ENCODE results near the gene KASH5.
"Not testable (repeated sequence)": the region's sequence is repeated elsewhere in the genome, so short reads cannot be mapped to it uniquely, and the experiment has no call there.

Gene KASH5

DNA sequence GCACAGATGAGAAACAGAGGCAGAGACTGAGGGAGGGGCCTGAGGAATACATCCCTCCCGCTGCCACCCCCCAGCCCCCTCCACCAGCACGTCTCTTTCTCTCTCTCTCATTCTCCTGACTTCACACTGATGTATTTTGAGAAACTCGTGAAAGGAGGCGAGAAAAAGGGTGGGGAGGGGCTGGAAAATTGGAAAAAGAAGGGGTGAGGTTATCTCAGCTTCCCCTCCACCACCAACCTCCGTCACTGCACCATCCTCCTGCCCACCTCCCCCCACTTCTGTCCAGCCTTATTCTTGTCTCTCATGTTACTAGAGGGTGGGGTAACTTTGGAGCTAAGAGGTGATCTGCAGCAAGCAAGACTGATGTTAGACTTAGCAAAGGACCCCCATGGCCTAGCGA lies 51.8 kb downstream of the KASH5 start:
- no peak for DNase-seq

DNA sequence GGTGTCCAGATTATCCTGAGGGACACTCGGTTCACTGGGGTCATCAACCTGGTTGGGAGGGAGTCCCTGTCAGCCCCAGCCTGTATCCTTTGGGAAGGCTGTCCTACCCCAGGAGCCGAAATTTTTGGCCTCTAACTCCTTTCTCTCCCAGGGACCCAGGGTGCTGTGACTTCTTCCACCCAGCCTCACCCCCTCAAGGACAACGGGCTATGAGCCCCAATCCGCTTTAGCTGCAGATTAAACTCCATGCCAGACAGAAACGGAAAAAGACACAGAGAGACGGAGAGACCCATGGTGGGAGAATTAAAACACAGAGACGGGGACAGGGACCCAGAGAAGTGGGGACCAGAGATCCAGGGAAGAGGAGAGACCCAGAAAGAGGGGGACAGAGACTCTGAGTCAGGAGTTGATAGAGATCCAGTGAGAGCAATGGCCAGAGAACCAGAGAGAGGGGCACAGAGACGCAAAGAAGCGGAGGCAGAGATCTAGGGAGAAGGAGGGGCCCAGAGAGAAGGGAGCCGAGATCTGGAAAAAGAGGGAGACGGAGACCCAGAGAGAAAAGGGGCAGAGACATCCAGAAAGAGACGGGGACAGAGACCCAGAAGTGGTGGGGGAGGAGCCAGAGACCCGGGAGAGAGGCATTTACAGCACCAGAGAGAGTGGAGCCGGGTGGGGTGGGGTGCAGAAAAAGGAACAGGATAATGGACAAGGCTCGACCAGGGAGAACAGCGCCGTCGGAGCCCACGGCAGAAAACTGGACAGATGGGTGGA lies 52.6 kb downstream of the KASH5 start:
- no peak for DNase-seq

DNA sequence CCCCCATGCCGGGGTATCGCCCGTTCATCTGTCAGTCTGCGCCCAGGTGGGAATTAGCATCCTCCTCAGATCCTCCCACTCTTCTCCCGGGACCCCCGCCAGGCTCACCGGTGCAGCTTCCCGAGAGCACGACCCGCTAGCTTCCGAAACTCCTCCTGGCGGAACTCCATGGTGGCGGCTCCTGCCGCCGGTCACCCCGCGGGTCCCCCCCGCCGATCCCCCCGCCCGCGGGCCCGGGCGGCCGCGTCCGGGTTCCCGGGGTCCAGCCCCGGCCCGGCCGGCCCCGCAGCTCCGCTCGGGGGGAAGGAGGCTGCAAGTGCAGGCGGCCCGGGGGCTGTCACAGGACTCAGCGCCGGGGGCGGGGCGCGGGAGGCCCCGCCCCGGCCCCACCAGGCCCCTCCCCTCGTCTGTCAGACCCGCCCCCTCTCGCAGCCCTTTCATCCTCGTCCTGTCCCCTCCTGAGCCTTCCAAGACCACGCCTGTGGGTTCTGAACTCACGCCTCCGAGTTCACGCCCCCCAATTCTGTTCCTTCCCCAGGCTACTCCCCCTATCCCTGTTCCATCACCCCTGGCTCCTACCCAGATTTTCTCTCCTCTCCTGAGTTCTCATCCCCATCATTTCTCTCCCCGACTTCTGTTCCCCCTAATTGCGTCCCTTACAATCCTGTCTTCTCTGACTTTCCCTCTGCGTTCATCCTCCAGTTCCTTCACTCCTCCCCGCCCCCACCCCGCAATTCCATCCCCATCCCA lies 53.3 kb downstream of the KASH5 start, which contains the start of gene SLC17A7:
Gene SLC17A7, minus strand, starts transcription at position 318 of the 750 bp plus-strand sequence. Its CDS starts 148 bp downstream, at position 170.
- DNase-seq: peak in 1 of 2 experiments; percentile 67

DNA sequence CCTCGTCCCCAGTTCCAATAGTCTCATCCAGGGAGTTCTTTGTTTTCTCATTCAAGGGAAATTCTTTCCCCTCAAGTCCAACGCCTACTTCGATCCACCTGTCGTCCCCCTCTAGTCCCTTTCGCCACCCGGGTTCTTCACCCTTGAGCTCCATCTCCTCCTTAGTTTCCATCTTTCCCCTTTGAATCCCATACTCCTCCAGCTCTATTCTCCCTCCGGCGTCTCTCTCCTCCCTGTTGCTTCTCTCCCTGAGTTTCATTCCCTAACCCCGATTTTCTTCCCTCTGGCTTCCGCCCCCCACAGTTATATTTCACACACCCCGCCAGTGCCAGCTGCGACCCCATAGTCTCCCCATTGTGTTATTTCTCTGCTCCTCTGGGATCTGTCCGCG lies 53.9 kb downstream of the KASH5 start:
- DNase-seq: no peak

DNA sequence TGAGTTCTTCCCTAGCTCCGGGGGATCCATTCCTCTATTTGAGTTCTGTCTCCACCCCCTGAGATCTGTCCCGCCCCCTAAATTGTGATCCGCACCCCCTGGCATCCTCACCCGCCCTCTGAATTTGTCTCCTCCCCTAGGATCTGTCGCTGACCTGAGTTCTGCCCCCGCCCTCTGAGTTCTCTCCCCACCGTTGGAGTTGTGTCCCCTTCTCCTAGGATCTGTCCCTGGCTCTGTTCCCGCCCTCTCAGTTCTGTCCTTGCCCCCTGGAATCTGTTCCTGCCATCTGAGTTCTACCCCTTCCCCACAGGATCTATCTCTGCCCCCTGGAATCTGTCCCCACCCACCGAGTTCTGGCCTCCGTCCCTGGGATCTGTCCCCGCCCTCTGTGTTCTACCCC lies 54.3 kb downstream of the KASH5 start:
- DNase-seq: no peak

DNA sequence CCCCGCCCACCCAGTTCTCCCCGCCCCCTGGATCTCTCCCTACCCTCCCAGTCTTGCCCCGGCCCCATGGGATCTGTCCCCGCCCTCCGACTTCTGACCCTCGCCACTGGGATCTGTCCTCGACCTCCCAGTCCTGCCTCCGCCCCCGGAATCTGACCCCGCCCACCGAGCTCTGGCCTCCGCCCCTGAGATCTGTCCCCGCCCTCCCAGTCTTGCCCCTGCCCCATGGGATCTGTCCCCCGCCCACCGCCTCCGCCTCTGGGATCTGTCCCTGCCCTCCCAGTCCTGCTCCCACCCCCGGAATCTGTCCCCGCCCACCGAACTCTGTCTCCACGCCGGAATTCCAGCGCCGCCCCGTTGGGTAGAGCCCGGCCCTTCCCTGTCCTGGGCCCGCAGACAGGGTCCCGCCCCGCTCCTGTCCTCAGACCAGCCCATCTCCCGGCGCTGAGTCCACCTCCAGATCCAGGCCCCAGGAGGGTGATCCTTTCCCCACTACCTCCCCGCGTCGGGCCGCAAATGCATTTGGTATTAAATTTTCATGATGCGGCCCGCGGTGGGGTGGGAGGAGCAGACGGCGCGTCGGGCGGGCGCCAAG lies 54.8 kb downstream of the KASH5 start:
- peak; percentile 85 to 95 for DNase-seq

DNA sequence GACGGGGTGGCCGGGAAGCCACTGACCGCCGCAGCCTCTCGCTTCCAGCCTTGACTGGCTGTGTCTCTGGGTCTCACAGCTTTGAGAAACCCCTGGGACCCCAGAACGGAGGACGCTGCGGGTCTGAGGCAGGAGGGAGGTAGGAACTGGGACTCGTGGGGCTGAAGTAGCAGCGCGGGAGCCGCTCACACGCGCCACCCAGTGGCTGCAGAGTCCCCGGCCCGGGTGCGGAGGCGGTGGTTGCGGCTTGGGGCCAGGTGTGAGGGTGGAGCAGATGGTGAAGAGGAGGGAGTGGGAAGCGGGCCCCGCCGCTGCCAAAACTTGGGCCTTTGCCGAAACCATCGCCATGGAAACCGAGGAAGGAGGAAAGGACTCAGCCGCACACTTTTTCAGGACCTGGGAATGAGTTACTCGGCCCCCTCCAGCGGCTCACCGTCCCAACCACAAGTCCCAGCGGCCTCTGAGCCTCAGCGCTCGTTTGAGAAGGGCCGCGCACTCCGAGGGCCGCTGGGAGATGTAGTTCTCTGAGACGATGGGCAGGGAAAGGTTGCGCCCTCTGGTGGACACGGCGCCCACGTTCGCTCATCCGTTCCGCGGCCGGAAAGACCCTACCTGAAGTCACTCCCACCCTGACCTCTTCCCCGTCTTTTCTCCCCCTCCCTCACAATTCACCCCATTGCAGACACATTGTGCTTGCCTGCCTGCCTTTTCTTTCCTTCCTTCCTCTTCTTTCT lies 55.5 kb downstream of the KASH5 start:
- DNase-seq: peak; percentile 98 to 99

DNA sequence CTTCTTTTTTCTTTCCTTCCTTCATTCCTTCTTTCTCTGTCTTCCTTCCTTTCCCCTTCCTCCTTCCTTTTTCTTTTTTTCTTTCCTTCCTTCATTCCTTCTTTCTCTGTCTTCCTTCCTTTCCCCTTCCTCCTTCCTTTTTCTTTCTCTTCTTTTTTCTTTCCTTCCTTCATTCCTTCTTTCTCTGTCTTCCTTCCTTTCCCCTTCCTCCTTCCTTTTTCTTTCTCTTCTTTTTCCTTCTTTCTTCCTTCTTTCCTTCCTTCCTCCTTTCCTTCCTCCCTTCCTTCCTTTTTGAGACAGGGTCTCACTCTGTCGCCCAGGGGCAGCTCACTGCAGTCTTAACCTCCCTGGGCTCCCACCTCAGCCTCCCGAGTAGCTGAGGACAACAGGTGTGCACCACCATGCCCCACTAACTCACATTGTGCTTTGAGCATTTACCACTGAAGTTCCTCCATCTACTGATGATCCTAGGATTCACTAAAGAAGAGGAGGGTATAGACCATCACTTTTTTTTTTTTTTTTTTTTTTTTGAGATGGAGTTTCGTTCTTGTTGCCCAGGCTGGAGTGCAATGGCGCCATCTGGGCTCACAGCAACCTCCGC lies 56.2 kb downstream of the KASH5 start:
- DNase-seq: not testable (repeated sequence)

DNA sequence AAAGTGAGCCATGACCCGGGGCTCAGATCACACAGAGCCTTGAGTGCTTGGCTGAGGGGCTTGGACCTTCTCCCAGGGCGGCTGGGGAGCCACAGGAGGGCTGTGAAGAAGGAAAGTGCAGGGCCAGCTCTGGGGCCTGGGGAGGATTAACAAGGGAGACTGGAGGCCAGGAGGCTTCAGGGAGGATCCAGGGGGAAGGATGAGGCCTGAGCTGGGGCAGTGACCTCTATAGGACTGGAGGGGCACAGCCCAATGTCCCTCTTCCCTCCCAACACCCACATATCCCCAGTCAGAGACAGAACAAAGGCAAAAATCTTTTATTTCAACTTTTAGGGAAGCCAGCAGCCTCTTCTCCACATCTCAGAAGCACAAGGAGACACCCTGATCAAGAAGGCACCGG lies 57.9 kb downstream of the KASH5 start:
- DNase-seq: no peak

DNA sequence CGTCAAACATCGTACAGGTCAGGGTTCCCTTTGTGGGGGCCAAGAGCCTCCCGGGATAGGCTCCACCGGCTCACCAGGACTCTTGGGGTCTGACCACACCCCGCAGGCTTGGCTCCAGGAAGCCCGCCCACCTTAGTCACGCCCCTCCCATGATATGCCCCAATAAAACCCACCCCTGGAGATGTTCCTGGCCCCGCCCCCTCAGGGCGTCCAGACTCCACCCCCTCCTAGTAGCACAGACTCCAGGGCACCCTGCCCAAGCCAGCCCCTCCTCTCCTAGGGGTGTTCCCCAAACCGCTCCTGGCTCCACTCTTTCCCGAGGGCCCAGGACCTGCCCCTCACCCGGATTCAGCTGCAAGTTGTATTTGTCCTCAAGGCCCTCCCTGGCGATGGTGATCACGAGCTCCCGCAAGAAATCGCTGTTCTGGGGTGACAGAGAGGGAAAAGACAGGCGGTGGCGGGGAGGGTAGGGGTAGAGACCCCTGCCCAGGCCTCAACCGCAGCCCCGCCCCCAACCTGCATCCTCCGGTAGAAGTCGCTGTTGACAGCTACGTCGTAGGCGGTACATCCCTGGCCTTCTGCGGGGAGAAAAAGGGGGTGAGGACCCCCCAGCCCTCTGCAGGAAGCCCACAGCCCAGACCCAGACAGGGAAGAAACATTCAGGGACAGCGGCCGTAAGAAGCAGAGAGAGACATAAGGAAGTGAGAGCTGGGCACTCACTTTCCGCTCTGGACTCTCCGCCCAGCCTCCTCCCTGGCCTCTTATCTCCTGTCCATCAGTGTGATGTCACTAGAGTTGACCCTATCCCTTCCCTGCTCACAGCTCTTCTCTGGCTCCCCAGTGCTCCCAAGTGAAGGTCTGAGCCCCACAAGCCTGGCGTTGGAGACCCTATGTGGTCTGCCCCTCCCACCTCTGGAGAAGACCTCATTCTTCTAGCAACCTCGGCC lies 59.7 kb downstream of the KASH5 start:
- no peak for DNase-seq

DNA sequence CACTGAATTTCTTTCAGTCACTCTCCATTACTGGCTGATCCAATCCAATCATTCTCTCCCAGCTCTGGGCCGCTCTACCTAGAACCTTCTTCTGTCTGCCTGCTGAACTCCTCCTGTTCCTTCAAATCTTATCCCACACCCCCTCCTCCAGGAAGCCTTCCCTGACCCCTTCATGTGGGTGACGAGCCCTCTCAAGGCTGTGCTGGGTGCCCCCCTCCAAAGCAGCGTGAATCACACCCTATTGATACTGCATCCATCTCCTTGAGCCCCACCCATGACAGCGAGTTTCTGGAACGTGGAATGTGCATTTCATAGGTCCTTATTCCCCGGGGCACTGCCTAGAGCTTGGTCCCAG lies 60.4 kb downstream of the KASH5 start:
- DNase-seq: no peak

DNA sequence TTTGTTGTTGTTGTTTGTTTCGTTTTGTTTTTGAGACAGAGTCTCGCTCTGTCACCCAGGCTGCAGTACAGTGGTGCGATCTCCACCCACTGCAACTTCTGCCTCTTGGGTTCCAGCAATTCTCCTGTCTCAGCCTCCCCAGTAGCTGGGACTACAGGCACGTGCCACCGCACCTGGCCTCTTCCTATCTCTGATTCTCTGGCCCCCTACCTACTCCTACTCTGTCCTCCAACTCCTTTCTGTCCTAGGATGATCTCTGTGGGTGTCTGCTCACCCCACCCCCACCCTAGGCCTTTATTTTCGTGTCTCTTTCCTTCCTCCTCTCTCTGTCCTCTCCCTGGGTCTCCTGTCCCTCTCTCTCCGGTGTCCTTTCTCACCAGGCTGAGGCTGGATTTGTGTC lies 62.4 kb downstream of the KASH5 start:
- DNase-seq: no peak

DNA sequence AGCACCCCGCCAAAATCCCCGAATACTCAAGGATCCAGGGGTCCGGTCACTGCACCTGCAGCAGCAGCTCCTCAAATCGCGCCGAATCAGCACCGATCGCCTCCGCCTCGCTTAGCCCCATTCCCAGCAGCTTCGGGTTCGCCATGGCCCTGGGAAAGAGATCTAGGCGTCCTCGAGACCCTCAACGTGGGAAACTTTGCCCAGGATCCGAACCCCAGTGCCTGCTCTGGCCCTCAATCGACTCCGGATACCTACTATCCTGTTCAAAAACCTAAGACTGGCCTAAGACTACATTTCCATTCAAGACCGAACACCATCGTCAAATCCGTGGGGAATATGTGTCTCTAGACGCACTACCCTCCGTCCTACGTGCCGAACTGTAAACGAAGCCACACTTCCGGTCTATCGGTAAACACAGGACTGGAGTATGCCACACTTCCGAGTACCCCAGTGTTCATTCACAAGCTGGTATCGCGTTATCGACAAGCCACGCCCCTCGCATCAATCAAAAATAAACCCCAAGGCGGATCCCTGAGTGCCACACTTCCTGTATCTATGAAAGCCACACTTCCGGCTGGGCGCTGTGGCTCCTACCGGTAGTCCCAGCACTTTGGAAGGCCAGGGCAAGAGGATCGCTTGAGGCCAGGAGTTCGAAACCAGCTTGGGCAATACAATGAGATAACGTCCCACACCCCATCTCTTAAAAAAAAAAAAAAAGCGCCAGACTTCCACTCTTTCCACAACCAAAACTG lies 63.6 kb downstream of the KASH5 start, which contains the start of gene PIH1D1:
Gene PIH1D1, minus strand, starts transcription at position 385 of the 752 bp plus-strand sequence. Its CDS starts 240 bp downstream, at position 145.
- peak; percentile 98 to 99 for DNase-seq

DNA sequence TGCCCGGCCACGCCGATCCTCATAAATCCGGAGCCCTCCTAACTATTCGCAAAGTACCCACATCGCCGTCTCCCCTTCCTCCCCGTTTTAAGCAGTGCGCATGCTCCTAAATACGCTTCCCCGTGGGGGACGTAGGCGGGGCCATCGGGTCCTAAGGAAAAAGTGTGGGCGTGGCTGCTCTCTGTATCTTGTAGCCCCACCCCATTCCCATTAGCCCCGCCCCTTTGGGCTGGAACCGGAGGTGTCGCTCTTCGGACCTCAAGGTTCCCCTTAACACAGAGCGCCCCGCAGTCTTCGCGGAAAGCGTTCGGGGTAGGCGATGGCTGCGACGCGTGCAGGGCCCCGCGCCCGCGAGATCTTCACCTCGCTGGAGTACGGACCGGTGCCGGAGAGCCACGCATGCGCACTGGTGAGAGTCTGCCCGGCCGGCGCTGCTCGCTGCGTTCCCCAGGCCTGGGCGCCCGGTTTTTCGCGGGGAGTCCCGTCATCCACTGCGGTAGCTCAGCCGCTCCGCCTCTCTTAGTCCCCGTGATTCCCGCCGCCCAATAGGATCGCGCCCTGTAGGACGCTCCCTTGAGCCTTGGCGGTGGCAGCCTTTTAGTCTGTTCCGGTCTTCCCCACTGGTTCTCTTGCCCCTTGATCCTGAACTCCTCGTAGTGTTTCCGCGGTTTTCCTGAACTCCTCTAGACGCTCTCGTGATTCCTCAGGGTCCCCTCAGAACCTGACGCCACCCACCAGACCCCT lies 65.1 kb downstream of the KASH5 start, which contains the start of gene ALDH16A1:
Gene ALDH16A1, plus strand, starts transcription at position 213 of the 744 bp plus-strand sequence. Its CDS starts 107 bp downstream, at position 320.
- peak; percentile 98 to 99 for DNase-seq

DNA sequence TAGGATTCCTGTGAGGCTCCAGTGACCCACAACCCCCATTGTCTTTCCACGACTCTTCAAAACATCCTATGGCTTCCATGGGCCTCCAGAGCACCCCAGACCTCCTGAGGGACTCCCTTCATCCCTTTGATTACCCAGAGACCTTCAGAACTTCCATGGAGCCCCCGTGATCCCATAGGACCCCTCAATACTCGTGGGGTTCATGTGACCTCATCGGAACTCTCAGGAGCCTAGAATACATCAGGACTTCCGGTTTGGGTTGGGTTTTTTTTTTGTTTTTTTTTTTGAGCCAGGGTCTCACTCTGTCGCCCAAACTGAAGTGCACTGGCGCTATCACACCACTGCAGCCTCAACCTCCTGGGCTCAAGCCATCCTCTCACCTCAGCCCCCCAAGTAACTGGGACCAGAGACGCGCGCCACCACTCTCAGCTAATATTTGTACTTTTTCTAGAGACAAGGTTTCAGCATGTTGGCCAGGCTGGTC lies 65.8 kb downstream of the KASH5 start:
- no peak for DNase-seq

DNA sequence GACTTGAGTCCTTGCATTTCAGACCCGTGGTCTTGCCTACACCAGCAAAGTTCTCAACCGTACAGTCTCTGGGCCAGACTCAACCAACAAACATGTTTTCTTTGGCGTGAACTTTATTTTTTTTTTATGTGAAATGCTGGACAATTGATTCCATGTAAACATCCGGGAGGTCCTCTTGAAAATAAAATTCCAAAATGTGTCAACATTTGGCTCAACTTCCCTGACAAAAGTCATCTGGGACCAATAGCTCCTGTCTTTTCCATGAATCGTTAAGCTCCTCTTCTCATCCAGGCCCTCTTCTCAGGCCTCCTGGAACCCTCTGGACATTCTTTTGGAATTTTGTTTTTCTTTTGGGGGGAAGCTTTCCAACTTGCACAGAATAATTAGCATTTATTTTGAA lies 67.7 kb downstream of the KASH5 start:
- DNase-seq: no peak

DNA sequence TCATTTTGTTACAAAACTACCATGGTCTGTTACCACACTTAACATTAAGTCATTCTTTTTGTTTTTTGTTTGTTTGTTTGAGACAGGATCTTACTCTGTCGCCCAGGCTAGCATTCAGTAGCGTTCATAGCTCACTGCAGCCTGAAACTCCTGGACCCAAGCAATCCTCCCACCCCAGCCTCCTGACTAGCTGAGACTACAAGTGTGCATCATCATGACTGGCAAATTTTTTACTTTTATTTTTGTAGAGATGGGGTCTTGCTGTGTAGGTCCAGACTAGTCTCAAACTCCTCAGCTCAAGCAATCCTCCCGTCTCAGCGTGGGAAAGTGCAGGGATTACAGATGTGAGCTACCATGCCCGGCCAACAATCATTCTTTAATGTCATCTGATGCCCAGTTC lies 68.3 kb downstream of the KASH5 start:
- no peak for DNase-seq

DNA sequence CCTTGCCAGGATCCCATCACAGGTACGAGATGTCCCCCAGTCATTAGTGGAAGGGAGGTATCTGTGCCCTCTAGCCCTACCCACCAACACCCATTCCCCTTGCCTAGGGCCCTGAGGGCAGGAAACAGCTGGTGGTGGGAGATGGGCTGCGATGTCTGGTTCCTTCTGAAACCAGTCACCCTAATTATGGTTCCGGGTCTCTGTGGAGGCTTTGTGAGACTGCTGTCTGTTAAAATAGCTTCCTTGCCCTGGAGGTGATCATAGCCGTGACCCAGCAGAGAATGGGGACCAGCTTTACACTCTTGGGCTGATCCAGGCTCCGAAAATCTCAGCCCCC lies 70.5 kb downstream of the KASH5 start:
- DNase-seq: no peak

DNA sequence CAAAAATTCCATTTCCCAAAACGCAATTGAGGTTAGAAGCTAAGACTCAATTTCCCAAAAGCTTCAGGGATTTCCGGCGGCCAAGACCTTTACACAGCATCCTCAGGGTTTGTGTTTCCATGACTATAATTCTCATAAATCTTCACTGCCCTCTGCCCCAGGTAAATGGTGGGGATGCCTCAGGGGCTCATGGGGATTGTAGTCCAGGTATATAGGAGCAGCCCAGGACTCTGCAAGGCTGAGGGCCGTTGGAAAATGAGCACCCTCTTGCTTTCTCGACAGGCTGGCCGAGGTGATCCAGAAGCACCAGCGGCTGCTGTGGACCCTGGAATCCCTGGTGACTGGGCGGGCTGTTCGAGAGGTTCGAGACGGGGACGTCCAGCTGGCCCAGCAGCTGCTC lies 71.3 kb downstream of the KASH5 start:
- no peak for DNase-seq

DNA sequence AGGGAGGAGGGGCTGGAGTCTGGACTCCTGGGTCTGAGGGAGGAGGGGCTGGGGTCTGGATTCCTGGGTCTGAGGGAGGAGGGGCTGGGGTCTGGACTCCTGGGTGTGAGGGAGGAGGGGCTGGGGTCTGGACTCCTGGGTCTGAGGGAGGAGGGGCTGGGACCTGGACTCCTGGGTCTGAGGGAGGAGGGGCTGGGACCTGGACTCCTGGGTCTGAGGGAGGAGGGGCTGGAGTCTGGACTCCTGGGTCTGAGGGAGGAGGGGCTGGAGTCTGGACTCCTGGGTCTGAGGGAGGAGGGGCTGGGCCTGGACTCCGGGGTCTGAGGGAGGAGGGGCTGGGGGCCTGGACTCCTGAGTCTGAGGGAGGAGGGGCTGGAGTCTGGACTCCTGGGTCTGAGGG lies 73.1 kb downstream of the KASH5 start:
- not testable (repeated sequence) for DNase-seq
